K562 (cell line): Measurements from ENCODE around the gene MAD2L1BP. TPM values are rescaled to one million over a fixed set of nuclear protein-coding genes. Genes with fewer than 3 reads are reported as not detected.

ENCODE experiments used
- ARID2 ChIP-seq: fragments of 450-650 bp; IDR thresholded peaks from 2 replicates; pipeline ENCODE4 v1.6.1; 2017; ENCODE audit warnings: antibody characterized with exemption, mild to moderate bottlenecking
- CBFA2T3 ChIP-seq: fragments of 450-650 bp; IDR thresholded peaks from 2 replicates; pipeline ENCODE4 v1.6.1; 2017
- ERF ChIP-seq: fragments of 450-650 bp; formaldehyde crosslinking; IDR thresholded peaks from 2 replicates; pipeline ENCODE4 v1.4.0; 2020; ENCODE audit warnings: mild to moderate bottlenecking, mixed read lengths
- MBD2 ChIP-seq: sonication (generic); IDR thresholded peaks from 2 replicates; pipeline ENCODE4 v1.6.1; 2016; ENCODE audit warnings: low read depth, borderline replicate concordance
- MED1 ChIP-seq: sonication (generic); formaldehyde crosslinking; IDR thresholded peaks from 2 replicates; pipeline ENCODE4 v1.8.1; 2023; ENCODE audit warnings: missing genetic modification reagents, borderline replicate concordance
- NRF1 ChIP-seq, 2 experiments: fragments of 450-650 bp; IDR thresholded peaks in 1 of 2; conservative IDR thresholded peaks in 1 of 2; 2 replicates each; pipeline ENCODE4 v1.6.1; 2014; ENCODE audit warnings: mild to moderate bottlenecking in 2 of 2
- POLR2AphosphoS5 ChIP-seq: IDR thresholded peaks from 2 replicates; pipeline ENCODE4 v1.6.1; 2011; ENCODE audit warnings: mild to moderate bottlenecking, low read depth, low read length, moderate library complexity; ENCODE audit not compliant: control insufficient read depth, insufficient read depth
- POLR2B ChIP-seq: fragments of 450-650 bp; IDR thresholded peaks from 2 replicates; pipeline ENCODE4 v1.6.1; 2018; ENCODE audit warnings: low read depth; ENCODE audit not compliant: partially characterized antibody
- REST ChIP-seq, 2 experiments: fragments of 450-650 bp; formaldehyde crosslinking in 1 of 2; IDR thresholded peaks; 2 replicates each; pipeline versions ENCODE4 v1.4.0 to v1.6.1; 2014 to 2020; ENCODE audit warnings: mild to moderate bottlenecking in 2 of 2, borderline replicate concordance in 1 of 2, low read depth in 1 of 2
- TCF7 ChIP-seq: sonication (generic); IDR thresholded peaks from 2 replicates; pipeline ENCODE4 v1.6.1; 2016; ENCODE audit warnings: antibody characterized with exemption, borderline replicate concordance
- THAP7 ChIP-seq: fragments of 250-450 bp; sonication (Bioruptor Pico); IDR thresholded peaks from 2 replicates; pipeline ENCODE4 v1.5.0; 2021
- USF1 ChIP-seq: sonication (generic); formaldehyde crosslinking; IDR thresholded peaks from 2 replicates; pipeline ENCODE4 v1.9.0; 2022; ENCODE audit warnings: mild to moderate bottlenecking, missing genetic modification reagents
- VEZF1 ChIP-seq: fragments of 200-800 bp; sonication (Bioruptor generic); IDR thresholded peaks from 2 replicates; pipeline ENCODE4 v1.6.1; 2017; ENCODE audit warnings: missing genetic modification characterization, missing compliant biosample characterization
- ZNF75A ChIP-seq: fragments of 450-650 bp; formaldehyde crosslinking; IDR thresholded peaks from 2 replicates; pipeline ENCODE4 v1.4.0; 2020; ENCODE audit warnings: mild to moderate bottlenecking
- ZNF780A ChIP-seq: fragments of 250-450 bp; sonication (Bioruptor Pico); IDR thresholded peaks from 2 replicates; pipeline ENCODE4 v1.5.0; 2021; ENCODE audit warnings: mild to moderate bottlenecking
- polyA plus RNA-seq, 8 experiments: library from polyadenylated mRNA; depleted of rRNA in 4 of 8; stranded (reverse) in 5 of 8; unstranded in 3 of 8; fragments of >200 nt; fragmentation: Nextera tagmentation in 2 of 8; fragmentation: Illumina TruSeq in 1 of 8; extraction: Ambion mirVana in 2 of 8; extraction: Trizol in 1 of 8; gene quantifications; 2 replicates each; pipeline versions ENCODE4 v1.2.1 to v1.2.3, GENCODE V29; 2011 to 2014; ENCODE audit warnings: inconsistent platforms in 1 of 8, missing spikeins in 1 of 8
- total RNA-seq, 7 experiments: library from RNA; depleted of rRNA in 6 of 7; stranded (reverse); fragments of >200 nt in 6 of 7; fragmentation: Illumina TruSeq in 2 of 7; extraction: Trizol in 2 of 7; gene quantifications; 2 replicates each; pipeline versions ENCODE4 v1.2.1 to v1.2.3, GENCODE V29; 2011 to 2021; ENCODE audit warnings: low replicate concordance in 1 of 7

Gene MAD2L1BP
- total and polyA plus RNA-seq, 9 of the 15 experiments (the other 6 are each of a cell fraction or from before 2014, with no cell fraction given) = 69.7 to 321 (median 111) TPM

GRCh38 chr6:43668151-43669028 lies 32.8 kb downstream of the MAD2L1BP start (continued):
- TF ChIP-seq REST (IDR thresholded peaks at IDR 0.05; ENCODE audit: borderline replicate concordance) (peak; percentile 36; the same call in 1 of the 2 replicates), REST (CRISPR knock-in tag; IDR thresholded peaks at IDR 0.05; ENCODE audit: low read depth) (no peak), ARID2 (no peak), VEZF1 (CRISPR knock-in tag) (peak; percentile 50), THAP7 (CRISPR knock-in tag) (peak; percentile 21; the same call in 1 of the 2 replicates), TCF7 (no peak), POLR2AphosphoS5 (peak; percentile 38), MBD2 (peak; percentile 29; the same call in 1 of the 2 replicates), POLR2B (peak; percentile 50), ZNF780A (peak; percentile 77; the same call in 1 of the 2 replicates), USF1 (CRISPR knock-in tag) (peak; percentile 1; the same call in 1 of the 2 replicates), MED1 (CRISPR knock-in tag) (no peak), ZNF75A (CRISPR knock-in tag) (no peak), ERF (CRISPR knock-in tag) (peak; percentile 48; the same call in 1 of the 2 replicates), NRF1 (conservative IDR thresholded peaks at IDR 0.05 in 1 of 2, IDR thresholded peaks at IDR 0.05 in 1 of 2) (peak; percentile 61 to 71), CBFA2T3 (no peak)
